ENCODE data around the gene FAM170B. TPM values are rescaled to one million over a fixed set of nuclear protein-coding genes. Genes with fewer than 3 reads are reported as not detected.
A peak's percentile ranks its signal among the peaks of the same experiment; 100 is the strongest.

FAM170B gene
- total and polyA plus RNA-seq, 9 of the 15 experiments (the other 6 are each of a cell fraction or from before 2014, with no cell fraction given) = 0.11 to 0.21 TPM; not detected in 7

- TF ChIP-seq PRDM10 (IDR thresholded peaks at IDR 0.05; ENCODE audit: partially characterized antibody) = no peak
- peak in 1 of 2 experiments; percentile 54; a peak in 1 of 4 replicates for TF ChIP-seq MNT (conservative IDR thresholded peaks at IDR 0.05)
- no peak for TF ChIP-seq ZNF75A (CRISPR knock-in tag; IDR thresholded peaks at IDR 0.05)
- no peak for TF ChIP-seq ARID3A (IDR thresholded peaks at IDR 0.05; ENCODE audit: borderline replicate concordance, low read depth, low read length)
- TF ChIP-seq CAMTA2 (CRISPR knock-in tag; conservative IDR thresholded peaks at IDR 0.05) = no peak
- peak; percentile 68 for TF ChIP-seq CBFA2T2 (conservative IDR thresholded peaks at IDR 0.05)
- peak; percentile 76 for TF ChIP-seq CREM (IDR thresholded peaks at IDR 0.05; ENCODE audit: low read depth)
- no peak for TF ChIP-seq STAT5A (IDR thresholded peaks at IDR 0.05; ENCODE audit: borderline replicate concordance, low read length)
- no peak for TF ChIP-seq NFE2L1 (tag; IDR thresholded peaks at IDR 0.05; ENCODE audit: borderline replicate concordance, low read depth)
- no peak for TF ChIP-seq TSHZ1 (CRISPR knock-in tag; IDR thresholded peaks at IDR 0.05)
- TF ChIP-seq NR0B1 (IDR thresholded peaks at IDR 0.05; ENCODE audit: partially characterized antibody) = no peak
- no peak for TF ChIP-seq BRF2 (IDR thresholded peaks at IDR 0.05; ENCODE audit: borderline replicate concordance, insufficient read depth, insufficient read length)
Observed at GRCh38 chr10:49173201-49173772, 39.5 kb upstream of the FAM170B start (continued).

All from K562 (cell line).